ENCODE measurements around the gene COL7A1.

The COL7A1 gene

GRCh38 chr3:48587686-48588085, 7.4 kb downstream of the COL7A1 start:
- no peak for DNase-seq

DNA sequence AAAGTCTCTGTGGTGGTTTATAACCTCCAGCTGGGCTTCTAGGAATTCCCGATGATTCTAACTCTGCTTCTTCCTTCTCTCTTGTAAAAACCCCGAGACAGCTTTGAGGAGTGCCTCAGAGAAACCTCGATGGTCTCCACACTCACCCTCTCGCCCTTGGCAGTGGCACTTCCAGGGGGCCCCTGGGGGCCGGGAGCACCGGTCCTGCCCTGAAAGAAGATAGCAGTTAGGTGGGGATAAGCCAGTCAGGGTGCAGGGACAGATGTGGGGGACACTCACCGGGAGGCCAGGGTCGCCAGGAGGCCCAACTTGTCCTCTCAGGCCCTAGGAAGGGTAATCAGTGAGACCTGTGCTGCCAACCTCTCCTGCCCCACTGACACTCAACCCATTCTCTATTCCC, 9.7 kb downstream of the COL7A1 start:
- no peak for DNase-seq

DNA sequence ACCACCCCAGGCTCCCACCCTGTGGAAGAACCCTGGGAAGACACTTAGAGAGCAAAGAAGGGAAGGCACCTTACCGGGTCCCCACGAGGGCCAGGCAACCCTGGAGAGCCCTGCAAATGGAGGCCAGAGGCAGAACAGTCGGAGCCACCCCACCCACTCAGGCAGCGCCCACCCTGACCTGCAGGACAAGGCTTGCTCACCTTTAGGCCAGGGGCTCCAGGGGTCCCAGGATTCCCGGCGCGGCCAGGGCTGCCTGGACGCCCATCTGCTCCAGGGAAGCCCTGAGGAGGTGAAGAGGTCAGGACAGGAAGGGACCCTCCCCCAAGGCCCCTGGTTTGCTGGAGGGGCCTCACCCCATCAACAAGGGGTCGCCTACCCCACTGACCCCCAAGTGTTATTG, 10.3 kb downstream of the COL7A1 start:
- no peak for DNase-seq

DNA sequence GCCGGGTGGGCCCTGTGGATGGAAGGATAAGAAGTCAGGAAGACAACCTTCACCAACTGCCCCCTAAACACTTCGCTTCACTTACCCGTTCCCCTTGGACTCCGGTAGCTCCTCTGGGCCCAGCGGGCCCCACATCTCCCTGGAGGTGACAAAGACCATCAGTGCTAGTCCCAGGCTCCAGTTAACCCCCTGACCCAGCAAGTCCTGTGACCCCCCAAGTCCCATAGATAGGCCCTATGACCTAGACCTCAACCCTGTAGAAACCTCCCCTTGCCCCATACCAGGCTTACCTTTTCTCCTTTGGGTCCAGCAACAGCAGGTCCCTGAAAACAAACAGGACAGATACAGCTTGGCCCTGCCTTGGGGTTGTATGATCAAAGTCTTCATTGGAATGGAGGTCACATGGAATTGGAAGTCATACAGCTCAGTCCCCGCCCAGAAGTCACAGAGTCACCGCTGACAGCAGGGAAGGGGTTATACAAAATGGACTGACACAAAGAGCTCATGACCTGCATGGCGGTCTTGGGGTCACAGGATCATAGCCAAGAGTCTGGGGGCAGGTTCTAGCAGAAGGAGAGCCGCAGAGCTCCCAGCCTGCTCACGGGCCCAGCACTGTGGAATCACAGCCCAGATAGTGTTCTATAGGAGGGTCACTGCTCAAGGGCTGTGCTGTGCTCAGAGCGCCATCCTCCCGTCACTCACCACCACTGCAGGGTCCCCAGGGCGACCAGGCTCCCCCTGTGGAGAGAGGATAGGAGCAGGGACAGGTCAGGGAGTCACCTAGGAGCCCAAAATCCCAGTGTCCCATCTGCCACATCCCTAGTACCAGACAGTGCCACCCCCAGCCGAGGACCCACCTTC, 13.3 kb downstream of the COL7A1 start:
- no peak for DNase-seq

GRCh38 chr3:48576647-48577046, 18.5 kb downstream of the COL7A1 start:
- DNase-seq, result no peak

GRCh38 chr3:48575366-48575765, 19.8 kb downstream of the COL7A1 start:
- DNase-seq, result no peak

GRCh38 chr3:48573973-48574585, 21.1 kb downstream of the COL7A1 start:
- DNase-seq, result no peak

- DNase-seq, result no peak
These were observed 22.6 kb downstream of the COL7A1 start for GRCh38 chr3:48572517-48572916.

DNA sequence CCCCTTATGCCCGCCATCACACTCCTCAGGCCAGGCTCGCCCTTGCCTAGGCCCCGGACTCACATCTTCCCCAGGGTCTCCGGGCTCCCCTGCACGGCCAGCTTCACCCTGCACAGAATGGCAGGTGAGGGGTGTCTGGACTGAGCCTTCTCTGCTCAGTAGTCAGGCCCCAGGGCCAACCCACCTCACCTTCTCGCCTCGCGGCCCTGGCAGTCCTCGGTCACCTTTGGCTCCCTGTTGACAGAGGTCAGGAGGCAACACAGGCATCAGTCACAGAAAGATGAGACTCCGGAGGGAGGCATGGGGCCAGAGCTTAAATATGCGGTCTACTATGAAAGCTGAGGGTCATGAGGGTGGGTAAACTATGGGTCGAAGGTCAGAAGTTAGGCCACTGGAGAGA, 23.2 kb downstream of the COL7A1 start:
- no peak for DNase-seq

- no peak for DNase-seq
These were observed 25.2 kb downstream of the COL7A1 start for GRCh38 chr3:48569808-48570450.

- no peak for DNase-seq
These were observed 25.7 kb downstream of the COL7A1 start for GRCh38 chr3:48569400-48569799.

- DNase-seq, result no peak
These were observed 26.7 kb downstream of the COL7A1 start for GRCh38 chr3:48568476-48568875.

GRCh38 chr3:48567500-48567899, 27.6 kb downstream of the COL7A1 start:
- no peak for DNase-seq

DNA sequence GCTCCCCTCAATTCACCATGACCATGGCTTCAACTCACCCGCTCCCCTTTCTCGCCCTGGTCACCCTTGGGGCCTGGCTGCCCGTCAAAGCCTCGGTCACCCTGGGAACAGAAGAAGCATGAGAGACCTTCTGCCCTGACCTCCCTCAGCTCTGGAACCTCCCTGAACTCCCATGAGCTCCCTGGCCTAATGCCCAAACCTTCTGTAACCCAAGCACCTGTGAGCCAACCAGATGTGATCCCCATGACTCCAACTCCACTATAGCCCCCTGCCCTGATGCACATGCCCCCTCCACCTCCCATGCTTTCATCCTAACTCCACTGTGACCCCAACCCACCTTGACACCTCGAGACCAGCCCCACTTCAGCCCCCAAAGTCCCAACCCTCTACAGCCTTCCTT, 28.0 kb downstream of the COL7A1 start:
- DNase-seq, result no peak

- DNase-seq, result no peak
These were observed 28.7 kb downstream of the COL7A1 start for GRCh38 chr3:48566401-48566760.

DNA sequence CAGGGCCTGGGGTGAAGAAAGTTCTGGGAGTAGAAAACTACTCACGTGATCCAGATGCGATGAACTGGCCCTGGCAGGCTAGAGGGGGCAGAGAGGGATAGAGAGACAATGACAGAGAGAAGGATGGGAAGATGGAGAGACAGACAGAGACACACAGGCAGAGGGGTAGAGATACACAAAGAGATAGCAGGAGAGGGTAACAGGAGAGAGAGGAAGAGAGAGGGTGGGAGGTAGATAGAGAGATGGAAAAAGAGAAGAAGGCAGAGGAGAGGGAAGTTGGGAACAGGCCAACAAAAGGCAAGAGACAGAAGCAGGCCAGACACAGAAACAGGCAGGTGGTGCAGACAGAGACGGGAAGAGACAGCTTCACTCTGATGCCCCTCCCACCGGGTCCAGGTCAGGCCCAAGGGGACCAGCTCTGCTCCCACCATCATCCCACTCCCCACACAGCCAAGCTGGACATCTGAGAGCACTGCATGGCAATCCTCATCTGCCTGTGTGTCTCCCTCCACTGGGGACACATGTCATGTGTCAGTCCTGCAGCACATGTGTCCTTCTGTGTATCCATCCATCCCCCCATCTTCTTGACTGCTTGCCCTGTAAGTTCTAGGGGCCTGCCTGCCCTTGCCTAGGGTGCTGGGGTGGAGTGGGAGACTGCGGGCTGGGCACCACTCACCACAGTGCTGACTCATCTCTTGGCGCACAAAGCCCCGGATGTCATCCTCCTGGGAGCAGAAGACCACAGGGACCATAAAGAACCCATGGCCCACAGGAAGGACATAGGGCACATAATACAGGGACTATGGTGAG, 29.3 kb downstream of the COL7A1 start:
- DNase-seq, result no peak

- DNase-seq, result no peak
These were observed 29.9 kb downstream of the COL7A1 start for GRCh38 chr3:48565186-48565585.

- DNase-seq, result no peak
These were observed 30.5 kb downstream of the COL7A1 start for GRCh38 chr3:48564667-48565066.

DNA sequence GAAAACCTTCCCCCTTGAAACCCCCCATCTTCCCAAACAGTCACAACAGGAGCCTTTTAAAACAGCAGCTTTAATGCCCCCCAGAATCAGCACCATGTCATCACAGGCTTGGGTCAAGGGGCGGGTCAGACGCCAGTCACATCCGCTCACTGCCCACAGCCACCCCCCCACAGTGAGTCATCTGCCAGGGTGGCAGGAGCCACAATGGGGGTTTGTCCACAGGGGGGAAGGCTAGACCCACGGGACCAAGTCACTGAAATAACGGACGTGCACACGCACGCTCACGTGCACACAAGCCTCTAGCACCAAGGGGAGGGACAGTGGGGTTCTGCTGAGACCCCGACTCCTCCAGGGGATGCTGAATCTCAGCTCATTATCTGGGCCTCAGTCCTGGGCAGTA, 31.1 kb downstream of the COL7A1 start:
- DNase-seq, result peak; percentile 63

DNA sequence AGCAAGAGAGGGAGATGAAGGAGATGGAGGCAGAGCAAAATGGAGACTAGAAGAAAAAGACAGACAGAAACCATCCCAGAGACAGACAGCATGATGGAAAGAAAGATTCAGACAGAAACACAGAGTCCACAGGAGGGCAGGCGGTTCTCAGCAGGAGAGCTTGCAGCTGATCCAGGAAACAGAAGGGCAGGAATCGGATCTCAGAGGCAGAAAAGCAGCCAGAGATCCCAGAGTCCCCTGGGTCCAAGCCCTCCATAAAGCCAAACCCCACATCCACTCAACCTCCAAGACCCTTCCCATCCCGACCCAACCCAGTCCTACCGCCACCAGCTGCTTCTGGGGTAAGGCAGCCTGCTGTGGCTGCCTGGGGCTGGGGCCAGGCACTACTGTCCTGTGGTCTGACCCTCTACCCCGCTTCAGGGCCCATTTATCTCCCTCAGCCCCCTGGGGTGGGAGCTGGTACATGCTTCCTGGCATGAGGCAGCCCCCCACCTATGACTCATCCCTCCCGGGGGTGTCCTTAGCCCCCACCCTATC, 31.7 kb downstream of the COL7A1 start, which contains the start of gene UCN2:
TSS of gene UCN2 (minus strand) at position 400 of the 537 bp plus-strand sequence. CDS start 657 bp downstream, outside the sequence.
- DNase-seq, result no peak

DNA sequence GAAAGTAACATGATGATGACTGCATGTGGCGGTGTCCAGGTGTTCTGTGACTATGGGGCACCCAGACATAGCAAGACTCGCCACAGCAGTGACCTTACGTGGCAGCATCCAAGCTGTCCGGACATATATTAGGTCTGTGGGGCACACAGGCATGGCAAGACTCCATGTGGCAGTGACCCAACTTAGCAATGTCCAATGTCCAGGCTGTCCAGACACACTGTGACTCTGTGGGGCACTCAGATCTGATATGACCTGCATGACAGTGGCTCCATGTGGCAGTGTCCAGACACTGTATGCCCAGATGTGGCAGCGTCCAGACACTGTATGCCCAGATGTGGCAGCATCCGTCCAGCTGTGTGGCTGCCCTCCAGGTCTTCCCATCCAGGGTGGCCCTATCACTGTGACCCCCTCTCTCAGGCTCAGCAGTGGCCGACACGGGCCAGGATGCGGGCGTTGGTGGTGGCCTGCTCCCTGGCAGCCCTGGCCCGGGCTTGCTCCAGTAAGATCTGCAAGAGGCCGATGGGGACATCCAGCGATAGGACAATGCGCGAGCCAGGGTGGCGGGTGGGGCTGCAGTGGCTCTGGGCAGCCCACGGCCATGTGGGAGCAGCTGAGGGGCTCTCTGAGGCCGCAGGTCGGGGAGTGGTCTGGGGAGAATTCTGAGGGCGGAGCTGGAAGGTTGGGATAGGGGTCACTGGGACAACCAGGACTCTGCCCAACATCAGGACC, 32.6 kb downstream of the COL7A1 start:
- no peak for DNase-seq

Data from CD4-positive, alpha-beta T cell treated with Interleukin-21 for 1 hour (primary cell).